HG03045 (cell line): Measurements from ENCODE around the gene ZNF132.
A peak's percentile ranks its signal among the peaks of the same experiment; 100 is the strongest.
"Not testable (repeated sequence)": the region's sequence is repeated elsewhere in the genome, so short reads cannot be mapped to it uniquely, and the experiment has no call there.

Source experiments
- ATAC-seq: cut with Tn5 transposase; IDR thresholded peaks from one replicate; pipeline ENCODE4 v1.9.1; 2021; ENCODE audit warnings: mild to moderate bottlenecking, moderate library complexity; ENCODE audit not compliant: unreplicated experiment

Gene ZNF132

GRCh38 chr19:58468216-58468839, 28.4 kb upstream of the ZNF132 start:
- ATAC-seq = no peak

DNA sequence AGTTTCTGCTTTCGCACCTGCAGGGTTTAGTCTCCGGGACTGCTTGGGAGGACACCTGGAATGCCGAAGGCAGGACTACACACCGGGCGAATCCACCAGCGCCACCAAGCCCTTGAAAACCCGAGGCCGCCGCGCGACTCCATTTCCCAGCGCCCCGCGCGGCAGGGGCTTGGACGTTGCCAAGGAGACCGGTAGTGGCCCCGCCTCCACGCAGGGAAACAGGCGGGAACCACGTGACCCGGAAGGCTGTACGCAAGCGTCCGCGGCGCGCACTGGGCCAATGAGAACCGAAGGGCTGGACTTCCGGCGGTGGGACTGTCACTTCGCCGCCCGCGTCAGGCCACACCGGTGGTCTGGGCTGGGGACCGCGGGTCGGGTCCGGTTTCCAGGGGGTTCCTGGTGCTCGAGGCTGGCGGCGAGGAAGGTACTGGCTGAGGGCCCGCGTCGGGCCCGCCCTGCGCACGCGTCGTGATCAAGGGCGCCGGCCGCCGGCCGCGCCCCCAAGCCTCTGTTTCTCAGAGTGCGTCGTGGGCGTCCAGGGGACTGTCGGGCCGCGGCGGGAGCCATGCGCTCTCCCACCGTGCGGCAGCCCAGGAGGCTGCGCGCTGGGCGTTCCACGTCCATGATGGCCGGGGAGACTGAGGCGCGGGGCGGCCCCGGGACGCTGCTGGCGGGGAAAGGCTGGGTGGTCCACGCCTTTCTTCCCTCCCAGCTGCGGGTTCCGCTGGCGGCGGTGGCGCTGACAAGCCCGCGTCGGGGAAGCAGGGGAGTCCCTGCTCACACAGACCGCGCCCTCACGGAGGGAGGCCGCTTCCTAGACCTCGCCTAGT, 27.0 kb upstream of the ZNF132 start, which contains the start of gene ZNF324:
ZNF324 (plus strand) TSS at position 321 of the 830 bp plus-strand sequence. CDS start 2,106 bp downstream, outside the sequence.
- ATAC-seq = peak; percentile 85

GRCh38 chr19:58466089-58466759, 26.3 kb upstream of the ZNF132 start:
- ATAC-seq = peak; percentile 32

DNA sequence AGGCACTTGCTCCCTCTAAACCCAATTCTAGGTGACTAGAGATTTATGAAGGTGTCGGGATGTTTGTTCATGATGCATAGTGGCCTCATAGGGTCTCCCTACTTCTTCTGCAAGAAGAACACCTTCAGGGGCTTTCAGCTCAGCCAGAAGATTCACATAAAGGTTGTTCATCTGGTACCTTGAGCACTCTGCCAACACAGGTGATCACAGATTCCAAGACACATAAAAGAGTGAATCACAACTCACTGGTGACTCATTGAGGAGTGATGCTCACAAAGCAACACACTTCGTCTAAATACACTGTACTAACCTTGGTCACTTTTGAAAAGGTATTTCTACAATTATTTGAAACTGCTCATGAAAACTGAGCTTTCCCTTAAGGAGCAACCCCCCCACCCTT, 20.1 kb upstream of the ZNF132 start:
- no peak for ATAC-seq

DNA sequence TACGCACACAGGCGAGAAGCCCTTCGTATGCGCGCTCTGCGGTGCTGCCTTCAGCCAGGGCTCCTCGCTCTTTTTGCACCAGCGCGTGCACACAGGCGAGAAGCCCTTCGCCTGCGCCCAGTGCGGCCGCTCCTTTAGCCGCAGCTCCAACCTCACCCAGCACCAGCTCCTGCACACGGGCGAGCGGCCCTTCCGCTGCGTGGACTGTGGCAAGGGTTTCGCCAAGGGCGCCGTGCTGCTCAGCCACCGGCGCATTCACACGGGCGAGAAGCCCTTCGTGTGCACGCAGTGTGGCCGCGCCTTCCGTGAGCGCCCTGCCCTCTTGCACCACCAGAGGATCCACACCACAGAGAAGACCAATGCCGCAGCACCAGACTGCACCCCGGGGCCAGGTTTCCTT, 16.2 kb upstream of the ZNF132 start:
- no peak for ATAC-seq

DNA sequence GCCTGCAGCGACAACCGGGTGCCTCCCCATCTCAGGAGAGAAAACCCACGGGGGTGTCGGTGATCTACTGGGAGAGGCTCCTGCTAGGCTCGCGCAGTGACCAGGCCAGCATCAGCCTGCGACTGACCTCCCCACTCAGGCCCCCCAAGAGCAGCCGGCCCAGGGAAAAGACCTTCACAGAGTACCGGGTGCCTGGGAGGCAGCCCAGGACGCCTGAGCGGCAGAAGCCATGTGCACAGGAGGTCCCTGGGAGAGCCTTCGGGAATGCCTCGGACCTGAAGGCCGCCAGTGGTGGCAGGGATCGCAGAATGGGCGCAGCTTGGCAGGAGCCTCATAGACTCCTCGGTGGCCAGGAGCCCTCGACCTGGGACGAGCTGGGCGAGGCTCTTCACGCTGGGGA, 15.4 kb upstream of the ZNF132 start:
- ATAC-seq = no peak

DNA sequence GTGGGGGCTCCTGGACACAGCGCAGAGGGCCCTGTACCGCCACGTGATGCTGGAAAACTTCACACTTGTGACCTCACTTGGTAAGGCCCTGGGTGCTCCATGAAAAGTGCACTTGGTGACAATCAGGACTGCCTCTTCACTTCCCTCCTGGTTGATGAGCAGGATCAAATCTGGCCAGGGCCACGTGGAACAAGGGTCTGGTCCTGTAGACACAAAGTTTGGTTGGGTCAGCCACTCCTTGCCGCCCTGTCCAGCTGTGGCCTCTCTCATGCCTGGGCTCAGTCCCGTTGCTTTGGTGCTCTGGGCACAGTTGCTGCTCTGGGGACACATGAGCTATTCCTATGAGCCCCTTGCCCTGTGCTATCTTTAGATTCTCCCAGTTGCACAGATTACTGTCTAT, 13.8 kb upstream of the ZNF132 start:
- ATAC-seq = no peak

DNA sequence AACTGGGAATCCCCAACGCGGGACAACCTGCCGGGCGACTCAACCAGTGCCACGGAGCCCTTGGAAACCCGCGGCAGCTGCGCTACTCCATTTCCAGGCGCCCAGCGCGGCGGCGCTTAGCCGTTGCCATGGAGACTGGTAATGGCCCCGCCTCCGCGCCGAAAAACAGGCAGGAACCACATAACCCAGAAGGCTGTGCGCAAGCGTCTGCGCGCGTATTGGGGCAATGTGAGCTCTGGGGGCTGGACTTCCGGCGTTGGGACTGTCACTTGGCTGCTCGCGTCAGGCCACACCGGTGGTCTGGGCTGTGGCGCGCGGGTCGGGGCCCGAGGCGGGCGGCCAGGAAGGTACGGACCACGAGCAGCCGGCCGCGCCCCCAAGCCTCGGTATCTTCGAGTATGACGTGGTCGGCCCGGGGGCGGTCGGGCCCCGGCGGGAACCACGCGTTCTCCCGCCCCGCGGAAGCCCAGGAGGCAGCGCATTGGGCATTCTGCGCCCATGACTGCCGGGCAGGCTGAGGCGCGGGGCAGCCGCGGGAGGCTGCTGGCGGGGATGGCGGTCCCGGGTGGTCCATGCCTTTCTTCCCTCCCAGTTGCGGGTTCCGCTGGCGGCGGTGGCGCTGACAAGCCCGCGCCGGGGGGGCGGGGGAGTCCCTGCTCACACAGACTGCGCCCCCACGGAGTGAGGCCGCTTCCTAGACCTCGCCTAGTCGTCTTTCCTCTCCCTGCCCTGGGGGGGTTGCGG, 11.6 kb upstream of the ZNF132 start, which contains the start of gene ZNF324B:
ZNF324B (plus strand) TSS at position 265 of the 744 bp plus-strand sequence. CDS start 2,080 bp downstream, outside the sequence.
- ATAC-seq = peak; percentile 90

DNA sequence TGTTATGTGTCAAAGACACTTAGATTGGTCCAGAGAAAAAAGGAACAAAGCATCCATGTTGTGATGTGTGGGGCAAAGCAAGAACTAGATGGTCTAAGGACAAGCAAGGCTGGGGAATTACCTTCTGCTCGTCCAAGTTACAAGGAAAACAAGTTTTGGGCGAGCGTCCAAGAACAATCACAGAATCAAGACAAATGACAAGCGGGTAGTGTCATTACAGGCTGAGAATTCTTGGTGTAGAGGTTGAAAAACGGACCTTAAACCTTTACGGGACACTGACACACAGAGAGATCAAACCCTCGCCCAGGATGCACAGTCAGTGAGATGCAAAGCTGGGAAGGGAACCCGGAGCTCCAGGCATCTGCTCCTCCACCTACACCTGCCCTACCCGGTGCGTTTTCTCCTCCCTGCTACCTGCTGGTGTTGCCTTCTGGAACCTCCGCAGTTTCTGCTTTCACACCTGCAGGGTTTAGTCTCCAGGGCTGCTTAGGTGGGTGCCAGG, 11.0 kb upstream of the ZNF132 start:
- ATAC-seq = no peak

DNA sequence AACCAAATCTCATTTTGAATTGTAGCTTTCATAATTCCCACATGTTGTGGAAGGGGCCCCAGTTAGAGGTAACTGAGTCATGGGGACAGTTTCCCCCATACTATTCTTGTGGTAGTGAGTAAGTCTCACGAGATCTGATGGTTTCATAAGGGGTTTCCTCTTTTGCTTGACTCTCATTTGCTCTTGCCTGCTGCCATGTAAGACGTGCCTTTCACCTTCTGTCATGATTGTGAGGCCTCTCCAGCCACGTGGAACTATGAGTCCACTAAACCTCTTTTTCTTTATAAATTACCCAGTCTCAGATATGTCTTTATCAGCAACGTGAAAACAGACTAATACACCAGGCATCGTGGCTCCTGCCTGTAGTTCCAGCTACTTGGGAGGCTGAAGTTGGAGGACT, 10.0 kb upstream of the ZNF132 start:
- ATAC-seq = not testable (repeated sequence)

- not testable (repeated sequence) for ATAC-seq
Measured at GRCh38 chr19:58448860-58449259, 8.9 kb upstream of the ZNF132 start.

GRCh38 chr19:58442986-58443385, 3.0 kb upstream of the ZNF132 start:
- not testable (repeated sequence) for ATAC-seq

DNA sequence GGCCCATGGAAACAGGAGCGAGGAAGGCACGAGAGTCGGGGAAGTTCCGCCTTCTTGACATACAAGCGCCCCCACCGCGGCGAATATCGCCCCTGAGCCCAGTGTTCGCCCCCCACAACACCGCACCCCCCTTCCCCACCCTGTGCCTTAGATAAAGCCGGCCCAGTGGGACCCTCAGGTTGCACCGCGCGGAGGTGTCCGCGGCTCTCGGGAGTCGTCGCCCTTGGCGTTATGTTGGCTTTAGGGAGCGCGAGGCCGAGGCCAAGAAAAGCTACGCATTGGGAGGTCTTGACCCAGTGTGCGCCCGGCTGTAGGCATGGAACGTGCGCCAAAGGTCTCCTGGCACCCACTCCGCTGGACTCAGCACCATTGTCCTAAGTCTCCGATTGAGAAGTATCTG, 603 bp upstream of the ZNF132 start:
- no peak for ATAC-seq

DNA sequence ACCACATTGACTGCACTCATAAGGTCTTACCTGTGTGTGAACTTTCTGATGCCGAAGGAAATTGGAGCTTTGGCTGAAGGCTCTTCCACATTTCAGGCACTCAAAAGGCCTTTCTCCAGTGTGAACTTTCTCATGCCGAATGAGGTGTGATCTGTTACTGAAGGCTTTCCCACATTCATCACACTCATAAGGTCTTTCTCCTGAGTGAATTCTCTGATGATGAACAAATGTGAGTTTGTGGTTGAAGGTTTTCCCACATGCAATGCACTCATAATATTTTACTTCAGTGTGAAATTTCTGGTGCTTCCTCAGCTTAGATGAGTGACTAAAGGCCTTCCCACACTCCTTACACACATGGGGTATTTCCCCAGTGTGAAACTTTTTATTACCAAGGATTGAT, 5.7 kb downstream of the ZNF132 start:
- no peak for ATAC-seq

GRCh38 chr19:58429745-58430144, 10.2 kb downstream of the ZNF132 start:
- ATAC-seq = no peak

- ATAC-seq = no peak
Measured at GRCh38 chr19:58428617-58429016, 11.3 kb downstream of the ZNF132 start.

GRCh38 chr19:58417071-58417470, 22.9 kb downstream of the ZNF132 start:
- no peak for ATAC-seq

- no peak for ATAC-seq
Measured at GRCh38 chr19:58416604-58417003, 23.3 kb downstream of the ZNF132 start.

DNA sequence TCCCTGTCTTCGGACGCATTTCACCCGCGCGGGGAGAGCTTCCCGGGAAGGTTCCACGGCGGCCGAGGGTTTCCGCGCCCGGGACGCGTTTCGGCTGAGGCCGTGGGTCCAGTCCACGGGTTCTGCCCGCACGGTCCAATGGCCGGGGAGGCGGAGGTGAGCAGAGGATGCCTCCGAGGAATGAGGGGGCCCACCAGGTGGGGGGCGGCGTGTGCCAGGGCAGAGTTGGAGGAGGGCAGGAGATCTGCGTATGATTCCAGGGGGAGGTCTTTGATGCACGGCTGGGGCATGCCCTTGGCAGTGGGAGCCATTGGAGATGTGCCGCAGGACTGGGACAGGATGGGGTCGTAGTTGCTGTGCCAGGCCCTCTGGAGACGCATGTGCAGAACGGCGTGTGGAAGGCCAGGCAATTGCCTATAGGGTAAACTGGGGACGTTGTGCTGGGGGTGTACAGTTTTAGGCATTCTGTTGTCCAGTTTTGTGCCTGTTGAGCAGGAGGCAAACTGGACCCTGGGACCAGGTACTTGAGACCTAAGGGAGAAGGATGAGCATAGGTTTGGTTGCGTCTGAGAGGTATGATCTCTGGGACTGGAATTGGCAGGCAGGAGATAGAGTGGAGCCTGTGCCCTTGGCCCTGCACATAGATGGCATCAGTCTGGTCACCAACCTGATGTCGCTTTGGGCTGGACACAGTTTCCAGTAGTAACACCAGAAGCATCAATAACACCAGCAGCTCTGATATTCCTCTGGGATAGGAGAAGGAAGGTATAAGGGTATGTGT, 30.8 kb downstream of the ZNF132 start:
- peak; percentile 4 for ATAC-seq
